Activated B cell treated with CpG ODN at 0.5 μM for 24 hours (primary cell): ENCODE results near the gene CDC20B. TPM values are rescaled to one million over a fixed set of nuclear protein-coding genes. Genes with fewer than 3 reads are reported as not detected.
"Not testable (repeated sequence)": the region's sequence is repeated elsewhere in the genome, so short reads cannot be mapped to it uniquely, and the experiment has no call there.

ENCODE experiments used
- ATAC-seq: fragments of 200-7000 bp; cut with Tn5 transposase; one replicate; pipeline ENCODE4 v1.10.0; 2021; ENCODE audit warnings: low read depth, mild to moderate bottlenecking, moderate library complexity
- CTCF ChIA-PET: fragments of 350-600 bp; sonication (Branson Sonifier 250); formaldehyde crosslinking; loops from one replicate; lab custom pipeline; 2021; ENCODE audit warnings: antibody characterized with exemption; lab: Charles Lee
- POLR2A ChIA-PET: fragments of 350-600 bp; sonication (Branson Sonifier 250); formaldehyde crosslinking; loops from one replicate; lab custom pipeline; 2021; ENCODE audit warnings: antibody characterized with exemption; lab: Charles Lee
- DNase-seq: peaks from one replicate; pipeline ENCODE4 v3.0.0; 2022
- H3K27ac Mint-ChIP-seq: one replicate; pipeline ENCODE4 v1.8.0; 2020; ENCODE audit warnings: mixed read lengths
- H3K27me3 Mint-ChIP-seq: one replicate; pipeline ENCODE4 v1.8.0; 2021; ENCODE audit warnings: mixed read lengths
- H3K36me3 Mint-ChIP-seq: one replicate; pipeline ENCODE4 v1.8.0; 2021; ENCODE audit warnings: low read depth, mixed read lengths
- H3K4me1 Mint-ChIP-seq: one replicate; pipeline ENCODE4 v1.8.0; 2021; ENCODE audit warnings: mixed read lengths
- H3K4me3 Mint-ChIP-seq: one replicate; pipeline ENCODE4 v1.8.0; 2020; ENCODE audit warnings: mild to moderate bottlenecking, mixed read lengths
- H3K9me3 Mint-ChIP-seq: one replicate; pipeline ENCODE4 v1.8.0; 2020; ENCODE audit warnings: mixed read lengths
- CTCF ChIP-seq: fragments of 200-600 bp; IDR thresholded peaks from one replicate; pipeline ENCODE4 v1.8.0; 2022; ENCODE audit warnings: antibody characterized with exemption, mild to moderate bottlenecking
- intact Hi-C: fragments of 100-400 bp; cut with micrococcal nuclease; formaldehyde crosslinking; loops from one replicate; pipeline ENCODE4 v1.15.1; 2024
- total RNA-seq: library from RNA; stranded (reverse); gene quantifications from 2 replicates; pipeline ENCODE4 v1.2.3, GENCODE V29; 2022

CDC20B gene
- total RNA-seq, 1 donor from 2014 or later: not detected

DNA sequence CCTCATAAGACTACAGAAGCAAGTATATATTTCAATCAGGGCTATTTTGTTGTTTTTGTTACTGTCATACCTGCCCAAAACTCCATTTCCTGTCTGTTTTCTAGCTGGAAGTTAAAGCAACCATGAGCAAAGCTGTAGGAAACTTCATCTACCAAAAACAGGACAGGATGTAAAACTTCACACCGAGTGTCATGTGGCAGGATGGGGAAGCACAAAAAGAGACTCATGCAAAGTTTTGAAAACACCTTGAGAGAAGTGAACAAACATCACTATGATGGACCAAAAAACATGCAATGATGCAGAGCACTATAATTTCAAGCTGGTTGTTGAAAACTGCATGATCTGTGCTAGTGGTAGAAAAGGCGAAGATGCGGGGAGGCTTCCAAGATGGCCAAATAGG lies 76.8 kb downstream of the CDC20B start:
- no peak for TF ChIP-seq CTCF
- no peaks in the 10 kb centered on the region for H3K36me3 Mint-ChIP-seq
- H3K4me1 Mint-ChIP-seq: no peaks in the 10 kb centered on the region
- ATAC-seq (no peak), DNase-seq (no peak)
- no peak overlapping the region for H3K27ac Mint-ChIP-seq
- H3K27me3 Mint-ChIP-seq: no peaks in the 10 kb centered on the region
- ChIA-PET POLR2A (no interaction called here), CTCF (no interaction called here)
- intact Hi-C loops: no loop called here
- H3K9me3 Mint-ChIP-seq: no peaks in the 10 kb centered on the region
- H3K4me3 Mint-ChIP-seq: no peak overlapping the region

- intact Hi-C loops, H3K36me3 Mint-ChIP-seq, POLR2A ChIA-PET, CTCF ChIA-PET, ATAC-seq, H3K4me3 Mint-ChIP-seq, H3K27me3 Mint-ChIP-seq, DNase-seq, H3K27ac Mint-ChIP-seq, H3K9me3 Mint-ChIP-seq, H3K4me1 Mint-ChIP-seq: not testable (repeated sequence)
Observed at GRCh38 chr5:55091011-55091410, 82.0 kb downstream of the CDC20B start.

DNA sequence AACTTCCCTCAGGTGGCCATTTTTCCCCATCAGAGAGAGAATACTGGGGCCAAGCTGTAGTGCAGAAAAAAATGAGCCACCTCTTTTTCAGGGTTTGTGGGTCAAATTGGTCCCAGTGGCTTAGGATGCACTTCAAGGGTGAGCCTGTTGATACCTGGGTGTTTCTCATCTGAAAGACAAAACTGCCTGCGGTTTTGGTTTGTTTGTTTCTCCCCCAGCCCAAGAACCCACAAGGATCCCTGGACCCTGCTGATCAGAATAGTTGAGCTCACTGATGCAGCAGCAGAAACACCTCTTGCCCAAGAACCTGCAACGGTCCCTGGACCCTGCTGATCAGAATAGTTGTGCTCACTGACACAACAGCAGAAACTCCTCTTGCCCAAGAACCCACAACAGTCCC lies 83.7 kb downstream of the CDC20B start:
- H3K36me3 Mint-ChIP-seq, CTCF ChIA-PET, H3K4me1 Mint-ChIP-seq, intact Hi-C loops, H3K27ac Mint-ChIP-seq, DNase-seq, POLR2A ChIA-PET, H3K27me3 Mint-ChIP-seq, H3K4me3 Mint-ChIP-seq, H3K9me3 Mint-ChIP-seq, ATAC-seq: not testable (repeated sequence)

GRCh38 chr5:55081541-55081940 lies 91.4 kb downstream of the CDC20B start:
- Mint-ChIP-seq H3K9me3 (peaks cover 3% of the 10 kb centered on the region), H3K27me3 (peaks cover 2% of the 10 kb centered on the region), H3K4me1 (no peaks in the 10 kb centered on the region), H3K27ac (no peak overlapping the region), H3K36me3 (no peaks in the 10 kb centered on the region), H3K4me3 (no peak overlapping the region)
- ChIA-PET POLR2A (no interaction called here), CTCF (no interaction called here)
- no peak for ATAC-seq
- no peak for DNase-seq
- intact Hi-C loops: no loop called here
- TF ChIP-seq CTCF: no peak

DNA sequence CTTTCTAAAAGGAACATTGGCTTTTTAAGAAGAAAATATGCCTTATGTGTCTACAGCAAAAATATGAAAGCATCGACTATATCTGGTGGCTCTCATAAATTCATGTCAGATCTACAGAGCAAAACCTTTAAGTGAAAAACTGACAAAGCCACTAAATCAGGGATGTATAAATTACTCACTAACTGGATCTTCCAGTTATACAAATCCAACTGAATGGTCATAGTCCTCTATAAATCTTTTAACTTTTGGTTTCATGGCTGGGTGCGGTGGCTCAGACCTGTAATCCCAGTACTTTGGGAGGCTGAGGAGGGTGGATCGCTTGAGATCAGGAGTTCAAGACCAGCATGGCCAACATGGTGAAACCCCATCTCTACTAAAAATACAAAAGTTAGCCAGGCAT lies 99.8 kb downstream of the CDC20B start:
- Mint-ChIP-seq H3K4me3 (no peak overlapping the region), H3K9me3 (no peaks in the 10 kb centered on the region), H3K27ac (no peak overlapping the region), H3K27me3 (no peaks in the 10 kb centered on the region), H3K4me1 (no peaks in the 10 kb centered on the region), H3K36me3 (no peaks in the 10 kb centered on the region)
- intact Hi-C loops: no loop called here
- no peak for DNase-seq
- ChIA-PET POLR2A (no interaction called here), CTCF (no interaction called here)
- no peak for ATAC-seq
- TF ChIP-seq CTCF: no peak

GRCh38 chr5:55072666-55073065 lies 100.3 kb downstream of the CDC20B start:
- no peaks in the 10 kb centered on the region for H3K27me3 Mint-ChIP-seq
- no peaks in the 10 kb centered on the region for H3K36me3 Mint-ChIP-seq
- intact Hi-C loops: no loop called here
- DNase-seq (no peak), ATAC-seq (no peak)
- TF ChIP-seq CTCF: no peak
- H3K4me3 Mint-ChIP-seq: no peak overlapping the region
- no peaks in the 10 kb centered on the region for H3K4me1 Mint-ChIP-seq
- ChIA-PET CTCF (no interaction called here), POLR2A (no interaction called here)
- no peak overlapping the region for H3K27ac Mint-ChIP-seq
- no peaks in the 10 kb centered on the region for H3K9me3 Mint-ChIP-seq
